ENCODE results near the gene SORD.

The SORD gene

DNA sequence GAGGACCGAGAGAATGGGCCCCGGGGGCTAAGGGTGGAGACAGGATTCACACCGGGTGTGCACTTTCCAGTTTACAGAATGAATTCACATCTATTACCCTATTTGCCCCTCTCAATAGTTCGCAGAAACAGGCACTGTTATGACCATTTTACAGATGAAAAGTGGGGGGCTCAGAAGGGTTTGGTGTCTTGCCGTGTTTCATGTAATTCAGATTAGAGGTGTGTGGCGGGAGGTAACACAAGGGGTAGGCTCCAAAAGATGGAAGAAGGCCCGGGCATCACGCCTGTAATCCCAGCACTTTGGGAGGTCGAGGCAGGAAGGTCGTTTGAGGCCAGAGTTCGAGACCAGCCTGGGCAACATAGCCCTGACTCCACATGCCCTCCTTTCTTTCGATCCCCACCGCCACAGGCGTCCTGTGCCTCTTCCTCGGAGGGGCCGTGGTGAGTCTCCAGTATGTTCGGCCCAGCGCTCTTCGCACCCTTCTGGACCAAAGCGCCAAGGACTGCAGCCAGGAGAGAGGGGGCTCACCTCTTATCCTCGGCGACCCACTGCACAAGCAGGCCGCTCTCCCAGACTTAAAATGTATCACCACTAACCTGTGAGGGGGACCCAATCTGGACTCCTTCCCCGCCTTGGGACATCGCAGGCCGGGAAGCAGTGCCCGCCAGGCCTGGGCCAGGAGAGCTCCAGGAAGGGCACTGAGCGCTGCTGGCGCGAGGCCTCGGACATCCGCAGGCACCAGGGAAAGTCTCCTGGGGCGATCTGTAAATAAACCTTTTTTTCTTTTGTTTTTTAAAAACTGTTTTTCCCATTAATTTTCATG lies 94.5 kb downstream of the SORD start:
- DNase-seq, result no peak

- peak in 12 of 14 donors; percentile 51 to 85 (median 79) for DNase-seq
Measured at GRCh38 chr15:45118131-45118588, 95.2 kb downstream of the SORD start.

DNA sequence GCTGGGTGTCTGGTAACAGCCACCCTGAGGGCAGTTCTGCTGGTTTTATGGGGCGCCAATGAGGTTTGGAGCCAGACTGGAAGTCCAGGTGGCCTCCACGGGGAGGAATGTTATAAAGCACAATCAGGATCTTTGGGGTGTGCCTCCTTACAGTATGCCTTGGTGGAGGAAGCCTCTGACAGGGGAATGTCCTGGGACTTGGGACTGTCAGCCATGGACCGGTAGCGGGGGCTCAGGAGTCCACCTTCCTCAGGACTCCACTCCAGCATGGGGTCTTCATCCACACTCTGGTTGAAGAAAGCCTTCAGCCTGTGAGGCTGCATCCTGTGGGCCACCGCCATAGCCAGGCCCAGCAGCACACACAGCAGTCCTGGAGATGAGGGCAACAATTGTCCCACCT lies 96.0 kb downstream of the SORD start:
- no peak for DNase-seq

DNA sequence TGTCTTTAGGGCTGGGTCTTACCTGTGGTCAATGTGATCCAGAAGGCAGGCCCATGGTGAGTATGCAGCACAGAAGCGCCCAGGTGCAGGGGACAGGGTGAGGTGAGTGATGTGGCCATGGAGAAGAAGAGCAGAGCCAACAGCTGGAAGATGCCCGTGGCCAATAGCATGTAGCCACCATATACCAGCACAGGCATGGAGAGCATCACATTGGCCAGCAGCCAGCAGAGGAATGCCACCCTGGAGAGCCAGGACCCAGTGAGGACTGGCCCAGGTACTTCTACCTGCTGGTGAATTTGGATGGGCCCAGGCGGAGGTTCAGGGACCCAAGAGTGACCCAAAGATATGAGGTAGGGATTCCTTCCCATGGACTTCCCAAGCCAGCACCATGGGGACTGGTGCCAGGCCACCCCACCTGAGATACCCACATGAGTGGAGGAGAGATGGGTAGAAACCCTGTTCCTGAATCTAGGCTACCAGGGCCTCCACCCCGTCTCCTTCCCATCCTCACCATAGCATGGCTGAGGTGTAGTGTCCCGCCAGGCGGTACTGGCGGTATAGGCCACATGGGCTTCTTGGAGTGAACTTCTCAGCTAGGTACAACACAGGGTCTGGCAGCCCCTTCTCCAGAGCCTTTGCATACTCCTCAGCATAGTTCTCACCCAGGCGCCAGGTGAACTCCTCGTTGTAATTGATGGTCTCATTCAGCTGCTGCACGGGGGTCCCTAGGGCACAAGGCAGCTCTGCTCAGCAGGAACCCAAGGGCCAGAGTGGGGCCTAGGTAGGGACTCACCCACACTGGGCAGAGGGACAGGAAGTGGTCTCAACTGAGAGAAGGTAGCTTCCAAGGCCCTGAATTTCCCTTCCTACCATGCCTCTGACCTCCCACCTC lies 97.3 kb downstream of the SORD start:
- DNase-seq, result no peak

DNA sequence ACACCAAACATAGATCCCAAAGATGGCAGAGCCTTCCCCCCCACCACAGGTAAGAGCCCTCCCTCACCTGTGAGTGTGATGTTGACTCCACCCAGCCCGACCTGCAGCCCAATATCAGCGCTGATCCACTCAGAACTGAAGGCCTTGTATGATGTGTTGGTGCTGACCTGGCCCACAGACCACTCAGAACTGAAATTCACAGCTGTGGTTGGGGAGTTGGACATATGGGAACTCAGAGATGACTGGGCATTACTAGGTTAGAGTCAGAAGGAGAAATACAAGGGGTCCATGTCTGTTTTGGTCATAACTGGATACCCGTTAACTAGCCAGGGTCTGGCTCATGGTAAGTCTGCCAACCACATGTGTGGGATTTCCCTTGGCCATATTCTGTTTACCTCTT lies 98.0 kb downstream of the SORD start:
- DNase-seq, result no peak

- DNase-seq, result no peak
Measured at GRCh38 chr15:45121706-45122417, 98.9 kb downstream of the SORD start.

GRCh38 chr15:45122719-45123118 lies 99.7 kb downstream of the SORD start:
- no peak for DNase-seq

GRCh38 chr15:45123397-45123796 lies 100.4 kb downstream of the SORD start:
- DNase-seq, result no peak

GRCh38 chr15:45126535-45127158 lies 103.7 kb downstream of the SORD start:
- DNase-seq, result no peak

Measured in C1 segment of cervical spinal cord (tissue), 14 donors.